Calu3 (cell line): ENCODE measurements around the gene MTHFD1. TPM values are rescaled to one million over a fixed set of nuclear protein-coding genes. Genes with fewer than 3 reads are reported as not detected.
A peak's percentile ranks its signal among the peaks of the same experiment; 100 is the strongest.

Source experiments
- BruUV-seq: library from RNA; stranded (reverse); fragments of 400-500 nt; replicated peaks from 2 replicates; lab custom pipeline; 2021; lab: Mats Ljungman, UMichigan
- CTCF ChIA-PET: fragments of 300-600 bp; sonication (Branson Sonifier 250); formaldehyde crosslinking; loops from one replicate; lab custom pipeline; 2022; ENCODE audit warnings: antibody characterized with exemption; lab: Charles Lee
- DNase-seq: peaks from one replicate; pipeline ENCODE4 v3.0.0; 2022
- H3K27ac Mint-ChIP-seq: one replicate; pipeline ENCODE4 v1.8.0; 2022; ENCODE audit warnings: mixed read lengths; ENCODE audit not compliant: unreplicated experiment
- H3K27me3 Mint-ChIP-seq: one replicate; pipeline ENCODE4 v1.8.0; 2022; ENCODE audit warnings: mixed read lengths; ENCODE audit not compliant: unreplicated experiment
- H3K36me3 Mint-ChIP-seq: one replicate; pipeline ENCODE4 v1.8.0; 2022; ENCODE audit warnings: mild to moderate bottlenecking, moderate library complexity, mixed read lengths; ENCODE audit not compliant: insufficient read depth, unreplicated experiment
- H3K4me1 Mint-ChIP-seq: one replicate; pipeline ENCODE4 v1.8.0; 2022; ENCODE audit warnings: mild to moderate bottlenecking, low read depth, mixed read lengths; ENCODE audit not compliant: unreplicated experiment
- H3K4me3 Mint-ChIP-seq: one replicate; pipeline ENCODE4 v1.8.0; 2022; ENCODE audit warnings: mild to moderate bottlenecking, low read depth, moderate library complexity, mixed read lengths; ENCODE audit not compliant: unreplicated experiment
- H3K9me3 Mint-ChIP-seq: one replicate; pipeline ENCODE4 v1.8.0; 2022; ENCODE audit warnings: low read depth, mixed read lengths; ENCODE audit not compliant: unreplicated experiment
- CTCF ChIP-seq: fragments of 200-600 bp; IDR thresholded peaks from one replicate; pipeline ENCODE4 v1.8.0; 2022; ENCODE audit warnings: antibody characterized with exemption; ENCODE audit not compliant: unreplicated experiment
- intact Hi-C: fragments of 100-400 bp; cut with micrococcal nuclease; formaldehyde crosslinking; loops from one replicate; pipeline ENCODE4 v1.10.0; 2022; ENCODE audit not compliant: unreplicated experiment
- total RNA-seq: library from RNA; stranded (reverse); gene quantifications from 2 replicates; pipeline ENCODE4 v1.2.3, GENCODE V29; 2022

The MTHFD1 gene
- total RNA-seq, 1 experiment from 2014 or later = 164 TPM

GRCh38 chr14:64504897-64505794, 117.0 kb downstream of the MTHFD1 start:
- H3K4me1 Mint-ChIP-seq = peaks cover 31% of the 10 kb centered on the region
- no peaks in the 10 kb centered on the region for H3K27me3 Mint-ChIP-seq
- peaks cover 58% of the 10 kb centered on the region for H3K36me3 Mint-ChIP-seq
- TF ChIP-seq CTCF = no peak
- H3K9me3 Mint-ChIP-seq = no peaks in the 10 kb centered on the region
- DNase-seq = peak; percentile 85
- intact Hi-C loops = no loop called here
- H3K27ac Mint-ChIP-seq = peak overlapping the region; percentile 99
- no TSS peak for BruUV-seq
- H3K4me3 Mint-ChIP-seq = peak overlapping the region; percentile 82
- CTCF ChIA-PET = no interaction called here

- H3K4me3 Mint-ChIP-seq = peak overlapping the region; percentile 82
- peak overlapping the region; percentile 27 for H3K27ac Mint-ChIP-seq
- no TSS peak for BruUV-seq
- intact Hi-C loops = no loop called here
- no peaks in the 10 kb centered on the region for H3K9me3 Mint-ChIP-seq
- CTCF ChIA-PET = no interaction called here
- no peak for TF ChIP-seq CTCF
- peaks cover 39% of the 10 kb centered on the region for H3K4me1 Mint-ChIP-seq
- peaks cover 56% of the 10 kb centered on the region for H3K36me3 Mint-ChIP-seq
- no peaks in the 10 kb centered on the region for H3K27me3 Mint-ChIP-seq
- DNase-seq = no peak
Measured at GRCh38 chr14:64506721-64507120, 118.6 kb downstream of the MTHFD1 start.

DNA sequence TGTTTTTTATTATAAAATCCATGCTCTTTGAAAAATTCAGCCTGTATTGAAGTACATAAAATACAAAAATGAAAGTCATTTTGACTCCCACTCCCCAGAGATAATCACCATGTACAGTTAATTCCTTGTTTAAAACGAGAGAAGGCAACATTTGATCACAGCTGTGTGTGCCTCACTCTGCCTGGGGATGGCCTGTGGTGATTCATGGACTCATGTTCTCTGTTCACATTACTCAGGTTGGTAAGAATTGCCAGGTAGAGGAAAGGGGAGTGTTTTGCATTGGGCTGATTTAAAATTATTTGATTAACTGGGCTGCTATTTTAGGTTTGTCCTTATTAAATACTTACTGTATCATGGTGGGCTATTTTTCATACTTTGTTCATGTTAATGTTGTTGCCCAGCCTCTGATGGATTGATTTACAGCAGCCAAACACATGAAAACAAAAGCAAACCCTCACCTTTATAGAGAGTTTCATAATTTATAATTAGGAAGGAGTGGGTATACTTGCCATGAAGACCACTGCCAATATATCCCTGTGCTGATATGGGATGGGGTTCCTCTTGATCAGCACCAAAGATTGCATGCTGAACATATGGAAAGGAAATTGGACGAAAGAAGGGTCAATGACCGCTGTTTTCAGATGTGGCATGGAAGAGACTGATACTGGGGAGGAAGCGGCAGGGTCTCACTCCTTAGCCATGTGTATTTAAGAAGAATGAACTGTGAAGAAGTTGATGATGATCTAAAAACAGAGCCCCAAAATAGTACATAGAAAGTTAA, 119.4 kb downstream of the MTHFD1 start:
- Mint-ChIP-seq H3K27ac (peak overlapping the region; percentile 27), H3K4me3 (peak overlapping the region; percentile 82), H3K36me3 (peaks cover 48% of the 10 kb centered on the region), H3K27me3 (no peaks in the 10 kb centered on the region), H3K9me3 (no peaks in the 10 kb centered on the region), H3K4me1 (peaks cover 39% of the 10 kb centered on the region)
- CTCF ChIA-PET = no interaction called here
- TF ChIP-seq CTCF = no peak
- BruUV-seq = no TSS peak
- peak; percentile 14 for DNase-seq
- intact Hi-C loops = no loop called here

GRCh38 chr14:64508215-64508776, 120.1 kb downstream of the MTHFD1 start:
- intact Hi-C loops = no loop called here
- no peak for DNase-seq
- Mint-ChIP-seq H3K9me3 (no peaks in the 10 kb centered on the region), H3K4me1 (peaks cover 39% of the 10 kb centered on the region), H3K4me3 (no peak overlapping the region), H3K27ac (no peak overlapping the region), H3K27me3 (no peaks in the 10 kb centered on the region), H3K36me3 (peaks cover 41% of the 10 kb centered on the region)
- CTCF ChIA-PET = no interaction called here
- TF ChIP-seq CTCF = no peak
- no TSS peak for BruUV-seq
